HG02759 (cell line): ENCODE measurements around the gene JDP2.
A peak's percentile ranks its signal among the peaks of the same experiment; 100 is the strongest.

Experiments
- ATAC-seq: cut with Tn5 transposase; IDR thresholded peaks from one replicate; pipeline ENCODE4 v1.9.1; 2021; ENCODE audit warnings: mild to moderate bottlenecking, moderate library complexity; ENCODE audit not compliant: unreplicated experiment

JDP2 gene

DNA sequence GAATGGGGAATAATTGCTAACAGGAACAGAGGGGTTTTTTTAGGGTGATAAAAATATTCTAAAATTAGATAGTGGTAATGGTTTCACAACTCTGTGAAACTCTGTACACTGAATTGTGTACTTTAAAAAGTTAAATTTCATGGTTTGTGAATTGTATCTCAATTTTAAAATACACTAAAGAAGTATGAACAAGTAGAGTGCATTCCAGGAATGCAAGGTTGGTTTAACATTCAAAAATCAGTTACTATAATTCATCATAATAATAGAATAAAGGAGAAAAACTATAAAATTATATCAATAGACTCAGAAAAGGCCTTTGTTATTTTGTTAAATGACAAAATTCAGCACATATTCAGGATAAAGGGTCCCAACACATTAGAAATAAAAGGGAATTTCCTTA, 83.4 kb downstream of the JDP2 start:
- ATAC-seq, result no peak

DNA sequence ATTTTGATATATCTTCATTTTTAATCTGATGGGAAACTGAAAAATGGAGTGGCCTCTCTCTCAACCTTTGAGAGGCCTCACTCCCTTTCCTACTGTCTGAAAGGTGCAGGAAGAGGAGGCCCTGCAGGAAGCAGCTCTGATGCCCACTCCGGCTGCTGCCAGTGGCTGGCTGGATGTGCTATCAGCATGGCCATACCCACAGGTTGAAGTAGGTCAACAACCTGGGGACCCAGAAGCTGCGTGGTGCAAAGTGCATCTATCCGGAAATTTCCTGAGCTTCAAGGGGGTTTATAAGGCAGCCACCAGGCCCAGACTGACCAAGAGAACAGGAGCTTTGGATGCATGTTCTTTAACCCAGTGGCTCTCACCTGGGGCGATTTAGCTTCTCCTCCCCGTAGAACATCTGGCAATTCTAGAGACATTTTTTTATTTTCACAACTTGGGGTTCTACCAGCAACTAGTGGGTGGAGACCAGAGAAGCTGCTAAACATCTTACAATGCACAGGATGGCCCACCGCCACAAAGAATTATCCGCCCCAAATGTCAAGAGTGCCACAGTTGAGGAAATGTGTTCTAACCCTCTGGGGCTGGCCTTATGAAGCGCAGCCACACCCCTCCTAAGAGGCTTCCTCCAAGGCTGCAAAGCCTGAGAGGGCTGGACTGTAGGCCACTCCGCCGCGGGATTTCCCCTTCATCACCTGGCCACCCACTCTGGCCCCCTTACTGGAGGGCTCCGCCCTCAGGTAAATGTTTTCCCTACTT, 86.3 kb downstream of the JDP2 start:
- peak; percentile 45 for ATAC-seq

- ATAC-seq, result peak; percentile 61
Measured at GRCh38 chr14:75514673-75515628, 87.1 kb downstream of the JDP2 start.

- peak; percentile 48 for ATAC-seq
Measured at GRCh38 chr14:75515629-75515996, 87.8 kb downstream of the JDP2 start.

DNA sequence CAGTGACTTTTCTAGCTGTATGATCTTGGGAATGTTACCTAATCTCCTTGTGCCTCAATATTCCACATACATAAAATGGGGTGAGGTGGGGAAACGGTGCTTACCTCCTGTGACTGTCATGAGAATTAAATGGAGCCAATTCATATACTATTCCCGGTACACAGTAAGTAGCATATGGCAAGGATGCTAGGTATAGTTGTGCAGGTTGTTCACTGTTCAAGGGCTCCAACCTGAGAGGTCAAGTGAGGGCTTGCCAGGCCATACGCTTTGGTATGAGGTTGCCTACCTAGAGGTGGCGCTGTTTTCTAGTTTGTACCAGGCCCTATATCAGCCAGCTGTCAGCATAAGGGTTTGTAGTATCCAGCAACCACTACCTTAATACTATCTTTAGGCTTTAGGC, 90.8 kb downstream of the JDP2 start:
- ATAC-seq, result no peak

DNA sequence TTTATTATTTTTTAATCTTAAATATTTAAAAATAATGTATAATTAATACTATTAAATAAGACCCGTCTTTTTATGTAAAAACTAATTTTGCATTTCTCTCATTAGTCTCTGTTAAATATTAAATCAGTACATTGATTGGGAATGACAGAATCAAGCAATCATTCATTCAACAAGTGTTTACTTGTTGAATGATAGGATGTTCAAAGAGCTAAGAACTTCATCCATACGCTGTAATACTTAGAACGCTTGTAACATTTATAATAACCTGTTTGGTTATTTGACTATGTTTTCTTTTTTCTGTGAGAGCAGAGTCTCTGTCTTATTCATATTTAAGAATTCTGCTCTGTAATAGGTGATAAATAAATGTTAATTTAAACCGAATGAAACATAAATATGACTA, 91.6 kb downstream of the JDP2 start:
- ATAC-seq, result no peak

DNA sequence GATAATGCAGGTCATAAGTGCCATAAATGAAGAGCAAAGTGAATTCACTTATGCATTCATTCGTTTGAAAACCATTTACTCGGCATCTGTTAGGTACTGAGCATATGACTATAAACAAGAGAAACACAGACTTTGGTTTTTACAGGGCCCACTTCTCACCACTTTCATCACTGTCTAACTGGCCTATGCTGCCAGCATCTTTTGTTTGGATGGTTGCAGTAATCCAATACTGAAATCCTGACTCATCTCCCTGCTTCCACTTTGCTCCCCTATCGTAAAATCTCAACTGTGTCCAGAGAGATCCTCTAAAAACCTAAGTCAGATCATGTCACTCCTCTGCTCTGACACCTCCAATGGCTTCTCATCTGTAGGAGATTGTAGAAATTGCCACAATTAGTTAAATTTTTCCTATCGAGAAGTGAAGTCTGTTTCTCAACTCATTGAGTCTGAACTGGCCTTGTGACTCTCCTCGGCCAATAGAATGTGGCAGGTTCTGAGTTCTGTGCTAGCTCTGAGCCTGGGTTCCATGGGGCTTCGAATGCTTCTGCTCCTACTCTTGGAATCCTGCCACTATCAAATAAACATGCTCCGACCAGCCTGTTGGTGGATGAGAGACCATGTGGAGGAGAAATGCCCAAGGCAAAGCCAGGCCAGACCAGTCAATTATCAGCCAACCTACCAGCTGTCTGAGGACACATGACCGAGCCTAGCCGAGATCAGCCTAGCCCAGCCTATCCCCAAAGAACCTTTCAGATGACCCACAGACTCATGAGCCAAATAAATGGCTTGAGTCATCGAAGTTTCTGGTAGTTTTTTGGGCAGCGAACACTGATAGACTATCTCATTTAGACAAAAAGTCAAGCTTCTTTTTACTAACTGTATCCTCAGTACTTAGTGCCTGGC, 92.3 kb downstream of the JDP2 start:
- no peak for ATAC-seq

DNA sequence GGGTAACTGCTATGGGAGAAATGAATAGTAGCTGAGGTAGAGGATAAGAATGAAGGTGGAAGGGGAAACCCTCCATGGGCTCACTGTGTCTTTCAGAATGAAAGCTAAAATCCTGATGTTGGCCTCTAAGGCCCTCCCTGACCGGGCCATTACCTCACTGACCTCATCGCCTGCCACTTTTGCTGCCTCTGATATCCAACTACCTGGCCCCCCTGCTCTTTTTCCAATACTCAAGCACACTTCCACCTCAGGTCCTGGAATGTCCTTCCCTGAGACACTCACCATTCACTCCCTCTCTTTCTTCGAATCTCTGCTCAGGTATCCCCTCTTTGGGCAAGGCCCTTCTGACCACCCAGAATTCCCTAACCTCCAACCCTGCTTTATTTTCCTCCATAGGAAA, 93.0 kb downstream of the JDP2 start:
- no peak for ATAC-seq

GRCh38 chr14:75521415-75522199, 93.8 kb downstream of the JDP2 start:
- peak; percentile 14 for ATAC-seq

DNA sequence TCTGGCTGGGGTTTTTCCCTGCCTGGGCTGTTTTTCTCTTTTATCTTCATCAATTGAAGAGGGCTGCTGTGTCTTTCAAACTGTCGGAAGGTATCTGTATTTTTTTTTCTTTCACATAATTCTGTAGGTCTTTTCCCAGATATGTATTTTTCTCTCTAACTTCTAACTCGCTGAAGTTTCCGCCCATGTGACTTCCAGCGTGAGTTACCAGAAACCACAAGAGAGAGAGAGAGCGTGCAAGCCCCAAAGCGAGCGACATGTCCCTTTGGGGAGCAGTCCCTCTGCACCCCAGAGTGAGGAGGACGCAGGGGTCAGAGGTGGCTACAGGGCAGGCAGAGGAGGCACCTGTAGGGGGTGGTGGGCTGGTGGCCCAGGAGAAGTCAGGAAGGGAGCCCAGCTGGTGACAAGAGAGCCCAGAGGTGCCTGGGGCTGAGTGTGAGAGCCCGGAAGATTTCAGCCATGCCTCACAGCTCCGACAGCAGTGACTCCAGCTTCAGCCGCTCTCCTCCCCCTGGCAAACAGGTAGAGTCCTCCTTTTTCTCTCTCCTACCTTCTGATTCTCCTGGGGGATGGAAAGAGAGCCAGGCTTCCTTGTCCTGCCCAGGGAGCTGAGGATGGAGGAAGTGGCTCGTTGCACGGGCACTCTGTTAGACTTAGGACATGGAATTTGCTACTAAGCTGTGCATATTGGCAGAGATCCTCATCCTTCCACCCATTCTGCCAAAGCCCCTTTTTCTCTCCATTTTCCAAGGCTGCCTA, 94.6 kb downstream of the JDP2 start, which contains the start of gene BATF:
Gene BATF (plus strand): TSS at position 246 of the 759 bp plus-strand sequence. CDS start 214 bp downstream, at position 460.
- peak; percentile 75 for ATAC-seq

DNA sequence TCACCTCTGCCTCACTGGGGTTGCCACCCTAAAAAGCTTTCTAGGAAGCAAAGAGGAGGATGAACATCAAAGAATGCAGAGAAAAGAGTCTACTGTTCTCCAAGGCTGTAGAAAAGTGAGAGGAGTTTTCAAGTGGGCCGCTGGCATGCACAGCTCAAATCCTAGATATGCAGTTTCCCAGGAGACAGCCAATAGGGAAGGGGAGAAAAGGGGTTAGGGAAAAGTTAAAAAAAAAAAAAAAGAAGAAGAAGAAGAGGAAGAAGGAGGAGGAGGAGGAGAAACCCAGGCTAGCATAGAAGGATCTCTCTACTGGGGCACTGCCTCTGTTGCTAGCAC, 95.1 kb downstream of the JDP2 start:
- no peak for ATAC-seq
